Measurements from ENCODE around the gene DDX39A. TPM values are rescaled to one million over a fixed set of nuclear protein-coding genes. Genes with fewer than 3 reads are reported as not detected.
"Not testable (repeated sequence)": the region's sequence is repeated elsewhere in the genome, so short reads cannot be mapped to it uniquely, and the experiment has no call there.

The DDX39A gene
- total RNA-seq, 5 donors from 2014 or later (not counting 1 experiment from before 2014, with no cell fraction given) = 159 to 280 (median 179) TPM

DNA sequence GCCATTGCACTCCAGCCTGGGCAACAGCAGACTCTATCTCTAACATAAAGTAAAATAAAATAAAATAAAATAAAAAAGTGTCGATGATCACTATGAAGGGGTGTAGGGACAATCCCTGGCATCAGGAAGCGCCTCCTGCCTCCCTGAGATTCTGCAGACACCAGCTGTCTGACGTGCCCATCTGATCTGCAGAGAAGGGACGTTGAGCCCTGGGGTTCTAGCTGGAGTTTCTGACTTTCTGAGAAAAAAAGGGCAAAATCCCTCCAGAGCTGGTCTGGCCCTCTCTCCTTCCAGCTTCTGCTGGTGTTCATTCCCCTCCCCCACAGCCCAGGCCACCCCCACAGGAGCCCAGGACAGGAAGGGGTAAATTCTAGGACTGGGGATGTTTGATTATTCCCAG lies 40.3 kb downstream of the DDX39A start:
- H3K4me1 Mint-ChIP-seq = peaks cover 45 to 57% (median 51%) of the 10 kb centered on the region in 3 donors
- H3K4me1 ChIP-seq (ENCODE audit: control insufficient read depth in 1 of 2, extremely low read depth in 1 of 2, insufficient read depth in 2 of 2, low read length in 2 of 2) = peaks cover 21 to 75% of the 10 kb centered on the region in 2 experiments

DNA sequence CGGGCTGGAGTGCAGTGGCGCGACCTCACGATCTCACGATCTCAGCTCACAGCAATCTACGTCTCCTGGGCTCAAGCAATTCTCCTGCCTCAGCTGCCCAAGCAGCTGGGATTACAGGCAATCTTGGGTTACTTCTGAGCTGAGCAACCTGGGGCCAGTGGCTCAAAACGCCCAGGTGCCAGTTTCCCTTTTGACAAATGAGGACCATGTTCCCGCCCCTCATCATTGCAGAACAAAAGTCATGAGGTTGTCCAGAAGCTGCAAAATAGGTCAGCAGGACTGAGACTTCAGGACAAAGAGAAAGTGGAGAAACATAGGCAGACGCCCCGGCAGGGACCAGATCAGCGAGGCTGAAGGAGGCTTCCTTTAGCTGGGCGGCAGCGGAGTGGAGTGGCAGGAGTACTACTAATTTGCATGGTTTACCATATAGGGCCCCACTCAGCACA lies 41.2 kb downstream of the DDX39A start:
- no peaks in the 10 kb centered on the region for H3K27me3 Mint-ChIP-seq
- WGBS (ENCODE audit: insufficient coverage) = 92% methylated on average over 8 of the region's 13 CpGs
- peak overlapping the region; percentile 70 to 76 for H3K27ac Mint-ChIP-seq
- H3K4me1 Mint-ChIP-seq = peaks cover 47 to 62% (median 56%) of the 10 kb centered on the region in 3 donors
- H3K9me3 Mint-ChIP-seq = no peaks in the 10 kb centered on the region
- Histone ChIP-seq H3K4me1 (ENCODE audit: control insufficient read depth in 1 of 2, extremely low read depth in 1 of 2, insufficient read depth in 2 of 2, low read length in 2 of 2) (peaks cover 25 to 76% of the 10 kb centered on the region in 2 experiments), H3K27ac (ENCODE audit: low read length) (no peak overlapping the region), H3K9me3 (no peaks in the 10 kb centered on the region), H3K4me3 (ENCODE audit: control insufficient read depth in 1 of 2, extremely low read depth in 1 of 2, low read length in 1 of 2) (no peak overlapping the region), H3K36me3 (ENCODE audit: control insufficient read depth in 2 of 2, extremely low read depth in 1 of 2, insufficient read depth in 1 of 2, low read length in 1 of 2) (no peaks in the 10 kb centered on the region), H3K27me3 (replicated peaks in 1 of 2; ENCODE audit: control insufficient read depth in 2 of 2, extremely low read depth in 1 of 2, insufficient read depth in 2 of 2, low read length in 1 of 2) (no peaks in the 10 kb centered on the region)
- ChIA-PET CTCF (interaction anchor here in 1 of 2 donors (1.2 kb wide), 1 partner anchor 11 kb away, joined by 4 read pairs; no protein-coding TSS in a partner anchor), POLR2A (no interaction called here)
- peak overlapping the region in 1 of 3 donors; percentile 10 for H3K4me3 Mint-ChIP-seq
- H3K36me3 Mint-ChIP-seq = no peaks in the 10 kb centered on the region
- ATAC-seq (replicated peaks in 1 of 4) = no peak
- no peak for DNase-seq

More for the DNA sequence above, 40.3 kb downstream of the DDX39A start:
- ATAC-seq (replicated peaks in 1 of 4) (no peak), DNase-seq (no peak)
- H3K36me3 Mint-ChIP-seq = no peaks in the 10 kb centered on the region
- Histone ChIP-seq H3K9me3 (no peaks in the 10 kb centered on the region), H3K4me3 (ENCODE audit: control insufficient read depth in 1 of 2, extremely low read depth in 1 of 2, low read length in 1 of 2) (no peak overlapping the region), H3K36me3 (ENCODE audit: control insufficient read depth in 2 of 2, extremely low read depth in 1 of 2, insufficient read depth in 1 of 2, low read length in 1 of 2) (no peaks in the 10 kb centered on the region), H3K27ac (ENCODE audit: low read length) (peak overlapping the region; percentile 99), H3K27me3 (replicated peaks in 1 of 2; ENCODE audit: control insufficient read depth in 2 of 2, extremely low read depth in 1 of 2, insufficient read depth in 2 of 2, low read length in 1 of 2) (no peaks in the 10 kb centered on the region)
- H3K27ac Mint-ChIP-seq = peak overlapping the region; percentile 96 to 97
- H3K9me3 Mint-ChIP-seq = no peaks in the 10 kb centered on the region
- ChIA-PET POLR2A (no interaction called here), CTCF (interaction anchor here in 1 of 2 donors (0.5 to 1.2 kb wide), 2 partner anchors 8 to 12 kb away, joined by 4 to 12 read pairs; no protein-coding TSS in a partner anchor)
- WGBS (ENCODE audit: insufficient coverage) = 100% methylated on average over 2 of the region's 4 CpGs
- no peak overlapping the region for H3K4me3 Mint-ChIP-seq
- no peaks in the 10 kb centered on the region for H3K27me3 Mint-ChIP-seq

DNA sequence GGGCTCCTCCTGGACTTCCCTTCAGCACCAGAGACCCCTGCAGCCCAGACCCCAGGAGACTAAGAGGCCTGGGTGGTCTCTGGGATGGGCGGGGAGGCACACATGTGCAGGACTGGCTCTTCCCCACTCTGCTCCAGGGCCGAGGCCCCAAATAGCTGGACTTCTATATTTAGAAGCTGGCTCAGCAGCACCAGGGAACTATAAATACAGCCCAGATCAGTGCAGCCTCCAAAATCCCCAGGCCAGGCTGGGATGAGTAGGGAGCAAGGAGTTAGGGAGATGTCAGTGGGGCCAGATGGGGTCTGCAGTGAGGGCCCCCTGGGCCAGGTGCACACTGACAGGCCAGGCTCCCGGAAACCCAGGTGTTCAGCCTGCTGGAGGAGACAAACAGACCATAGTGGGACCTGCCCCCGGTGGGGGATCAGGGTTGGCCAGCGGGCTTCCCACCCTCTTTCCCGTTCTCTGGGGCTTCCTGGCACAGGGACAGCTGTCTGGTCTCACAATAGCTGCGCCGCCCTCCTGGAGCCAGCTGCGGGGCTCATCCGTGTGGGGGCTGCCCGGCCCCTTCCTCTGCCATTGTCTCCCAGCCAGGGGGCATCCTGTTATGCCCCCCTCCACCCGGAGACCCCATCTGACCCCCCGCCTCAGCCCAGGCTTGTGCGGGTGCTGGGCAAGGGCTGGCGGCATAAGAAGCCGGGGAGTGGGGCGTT lies 43.4 kb downstream of the DDX39A start:
- 80% methylated on average over 15 of the region's 17 CpGs for WGBS (ENCODE audit: insufficient coverage)
- ATAC-seq (replicated peaks in 1 of 4) = peak; percentile 11 to 25 (median 22)
- peak in 1 of 35 experiments; percentile 38 for DNase-seq

DNA sequence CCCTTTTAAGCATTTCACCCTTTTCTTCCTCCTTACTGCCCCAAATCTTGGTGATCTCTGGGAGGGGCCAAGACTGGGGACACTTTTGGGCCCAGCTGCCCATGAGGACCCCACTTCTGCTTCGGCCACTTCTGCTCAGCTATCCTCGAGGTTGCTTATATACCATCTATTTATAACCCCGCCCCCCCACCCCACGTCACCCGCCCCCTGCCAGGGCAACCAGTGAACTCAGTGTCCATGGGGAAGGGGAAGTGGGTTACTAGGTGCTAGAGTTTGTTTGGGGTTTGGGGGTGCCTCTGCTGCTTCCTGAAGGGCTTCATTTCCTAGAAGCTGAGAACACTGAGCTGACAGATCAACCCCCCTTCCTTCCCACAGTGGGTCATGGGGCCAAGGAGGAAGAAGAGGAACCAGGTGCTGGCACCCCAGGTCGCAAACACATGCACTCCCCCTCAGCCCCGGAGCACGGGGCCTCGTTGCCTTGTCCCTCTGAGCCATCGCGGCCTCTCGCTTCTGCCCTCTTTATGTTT lies 44.0 kb downstream of the DDX39A start:
- peak; percentile 81 to 86 (median 84) for ATAC-seq (replicated peaks in 1 of 4)
- ChIA-PET CTCF (interaction anchor here in 1 of 2 donors (0.5 to 1.9 kb wide), 5 partner anchors 13 to 239 kb away, joined by 3 to 8 read pairs (median 5); partner anchors contain the start of gene ASF1B), POLR2A (interaction anchor here (0.6 to 1.4 kb wide), 6 partner anchors 8 to 40 kb away, joined by 3 to 13 read pairs (median 7); no protein-coding TSS in a partner anchor)
- no peaks in the 10 kb centered on the region for H3K36me3 ChIP-seq (ENCODE audit: control insufficient read depth in 2 of 2, extremely low read depth in 1 of 2, insufficient read depth in 1 of 2, low read length in 1 of 2)
- H3K4me3 ChIP-seq (ENCODE audit: control insufficient read depth in 1 of 2, extremely low read depth in 1 of 2, low read length in 1 of 2) = peak overlapping the region; percentile 24 to 50
- Mint-ChIP-seq H3K9me3 (no peaks in the 10 kb centered on the region), H3K4me1 (peaks cover 57 to 72% (median 65%) of the 10 kb centered on the region in 3 donors), H3K4me3 (peak overlapping the region; percentile 17 to 65 (median 21)), H3K27ac (peak overlapping the region; percentile 96 to 97), H3K36me3 (no peaks in the 10 kb centered on the region), H3K27me3 (no peaks in the 10 kb centered on the region)
- no peaks in the 10 kb centered on the region for H3K9me3 ChIP-seq
- WGBS (ENCODE audit: insufficient coverage) = 0% methylated on average over 1 of the region's 12 CpGs
- peak in 34 of 35 experiments; percentile 49 to 93 (median 83) for DNase-seq
- peaks cover 34 to 87% of the 10 kb centered on the region in 2 experiments for H3K4me1 ChIP-seq (ENCODE audit: control insufficient read depth in 1 of 2, extremely low read depth in 1 of 2, insufficient read depth in 2 of 2, low read length in 2 of 2)
- H3K27me3 ChIP-seq (replicated peaks in 1 of 2; ENCODE audit: control insufficient read depth in 2 of 2, extremely low read depth in 1 of 2, insufficient read depth in 2 of 2, low read length in 1 of 2) = no peaks in the 10 kb centered on the region
- peak overlapping the region; percentile 100 for H3K27ac ChIP-seq (ENCODE audit: low read length)

More for the DNA sequence above, 43.4 kb downstream of the DDX39A start:
- Histone ChIP-seq H3K36me3 (ENCODE audit: control insufficient read depth in 2 of 2, extremely low read depth in 1 of 2, insufficient read depth in 1 of 2, low read length in 1 of 2) (no peaks in the 10 kb centered on the region), H3K9me3 (no peaks in the 10 kb centered on the region), H3K27ac (ENCODE audit: low read length) (peak overlapping the region; percentile 100), H3K27me3 (replicated peaks in 1 of 2; ENCODE audit: control insufficient read depth in 2 of 2, extremely low read depth in 1 of 2, insufficient read depth in 2 of 2, low read length in 1 of 2) (no peaks in the 10 kb centered on the region), H3K4me3 (ENCODE audit: control insufficient read depth in 1 of 2, extremely low read depth in 1 of 2, low read length in 1 of 2) (peak overlapping the region in 1 of 2 donors; percentile 7), H3K4me1 (ENCODE audit: control insufficient read depth in 1 of 2, extremely low read depth in 1 of 2, insufficient read depth in 2 of 2, low read length in 2 of 2) (peaks cover 37 to 88% of the 10 kb centered on the region in 2 experiments)
- no peaks in the 10 kb centered on the region for H3K27me3 Mint-ChIP-seq
- peaks cover 59 to 72% (median 65%) of the 10 kb centered on the region in 3 donors for H3K4me1 Mint-ChIP-seq
- ChIA-PET POLR2A (interaction anchor here (0.5 to 1.4 kb wide), 7 partner anchors 8 to 39 kb away, joined by 3 to 13 read pairs (median 6); no protein-coding TSS in a partner anchor), CTCF (interaction anchor here (0.6 to 1.9 kb wide), 4 partner anchors 12 to 239 kb away, joined by 3 to 8 read pairs (median 6); partner anchors contain the start of gene ASF1B (in 1 of the 2))
- H3K9me3 Mint-ChIP-seq = no peaks in the 10 kb centered on the region
- peak overlapping the region; percentile 96 to 97 for H3K27ac Mint-ChIP-seq
- no peaks in the 10 kb centered on the region for H3K36me3 Mint-ChIP-seq
- H3K4me3 Mint-ChIP-seq = peak overlapping the region; percentile 17 to 65 (median 21)

DNA sequence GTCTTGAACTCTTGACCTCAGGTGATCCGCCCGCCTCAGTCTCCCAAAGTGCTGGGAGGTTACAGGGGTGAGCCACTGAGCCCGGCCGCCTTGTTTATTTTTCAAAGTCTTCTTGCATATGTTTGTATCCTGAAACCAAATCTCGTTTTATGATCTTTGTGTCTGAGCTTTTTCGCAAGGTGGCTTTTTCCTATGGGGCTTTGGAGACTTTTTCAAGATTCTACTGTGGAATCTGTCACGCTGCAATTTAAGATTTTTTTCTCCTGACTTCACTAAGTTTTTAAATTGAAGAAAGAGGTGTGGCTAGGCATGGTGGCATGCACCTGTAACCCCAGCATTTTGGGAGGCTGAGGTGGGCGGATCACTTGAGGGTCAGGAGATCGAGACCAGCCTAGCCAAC lies 44.8 kb downstream of the DDX39A start:
- ChIA-PET CTCF (interaction anchor here in 1 of 2 donors (0.5 to 1.9 kb wide), 4 partner anchors 18 to 238 kb away, joined by 3 to 8 read pairs (median 4); partner anchors contain the start of gene ASF1B), POLR2A (interaction anchor here in 1 of 2 donors (0.7 to 1.4 kb wide), 4 partner anchors 8 to 144 kb away, joined by 3 to 12 read pairs (median 7); no protein-coding TSS in a partner anchor)
- not testable (repeated sequence) for H3K27me3 Mint-ChIP-seq; H3K4me3 ChIP-seq (ENCODE audit: control insufficient read depth in 1 of 2, extremely low read depth in 1 of 2, low read length in 1 of 2); H3K9me3 ChIP-seq; H3K9me3 Mint-ChIP-seq; DNase-seq; H3K36me3 Mint-ChIP-seq; ATAC-seq (replicated peaks in 1 of 4); H3K27me3 ChIP-seq (replicated peaks in 1 of 2; ENCODE audit: control insufficient read depth in 2 of 2, extremely low read depth in 1 of 2, insufficient read depth in 2 of 2, low read length in 1 of 2); H3K36me3 ChIP-seq (ENCODE audit: control insufficient read depth in 2 of 2, extremely low read depth in 1 of 2, insufficient read depth in 1 of 2, low read length in 1 of 2)
- peak overlapping the region in 1 of 3 donors; percentile 65 for H3K4me3 Mint-ChIP-seq
- Histone ChIP-seq H3K27ac (ENCODE audit: low read length) (peak overlapping the region; percentile 100), H3K4me1 (ENCODE audit: control insufficient read depth in 1 of 2, extremely low read depth in 1 of 2, insufficient read depth in 2 of 2, low read length in 2 of 2) (peaks cover 35 to 87% of the 10 kb centered on the region in 2 experiments)
- 92% methylated on average over 6 of the region's 9 CpGs for WGBS (ENCODE audit: insufficient coverage)
- peak overlapping the region; percentile 96 to 97 for H3K27ac Mint-ChIP-seq
- H3K4me1 Mint-ChIP-seq = peaks cover 59 to 74% (median 65%) of the 10 kb centered on the region in 3 donors
